Activated CD8-positive, alpha-beta memory T cell treated with anti-CD3 and anti-CD28 coated beads for 36 hours (primary cell): ENCODE measurements around the gene IPO13. TPM values are rescaled to one million over a fixed set of nuclear protein-coding genes. Genes with fewer than 3 reads are reported as not detected.

Source experiments
- CTCF ChIA-PET: fragments of 350-600 bp; sonication (Branson Sonifier 250); formaldehyde crosslinking; loops from one replicate; lab custom pipeline; 2021; ENCODE audit warnings: antibody characterized with exemption; lab: Charles Lee
- POLR2A ChIA-PET: fragments of 350-600 bp; sonication (Branson Sonifier 250); formaldehyde crosslinking; loops from one replicate; lab custom pipeline; 2021; ENCODE audit warnings: antibody characterized with exemption; lab: Charles Lee
- total RNA-seq, 2 experiments: library from RNA; stranded (reverse); gene quantifications; one replicate each; pipeline ENCODE4 v1.2.3, GENCODE V29; 2021

IPO13 gene
- total RNA-seq, 2 experiments from 2014 or later = 24.9 to 29.1 TPM

GRCh38 chr1:43978551-43979260 lies 32.0 kb downstream of the IPO13 start, which contains the start of gene B4GALT2:
TSS of gene B4GALT2 (plus strand) at chr1:43979210. CDS start at chr1:43981161, 1,951 bp downstream.
- CTCF ChIA-PET = no interaction called here
- POLR2A ChIA-PET = no interaction called here

GRCh38 chr1:43979261-43979527 lies 32.4 kb downstream of the IPO13 start:
- POLR2A ChIA-PET = interaction anchor here (0.6 kb wide), 1 partner anchor 749 kb away, joined by 12 read pairs; no protein-coding TSS in a partner anchor
- CTCF ChIA-PET = interaction anchor here (1.6 kb wide), 1 partner anchor 11 kb away, joined by 4 read pairs; the partner anchor contains the start of gene CCDC24

GRCh38 chr1:43979528-43980254 lies 32.9 kb downstream of the IPO13 start:
- POLR2A ChIA-PET = interaction anchor here (0.6 kb wide), 1 partner anchor 749 kb away, joined by 12 read pairs; no protein-coding TSS in a partner anchor
- CTCF ChIA-PET = interaction anchor here (0.6 to 1.6 kb wide), 2 partner anchors 11 to 130 kb away, joined by 4 read pairs; partner anchors contain the start of gene CCDC24

GRCh38 chr1:43980255-43981134 lies 33.7 kb downstream of the IPO13 start:
- ChIA-PET POLR2A (no interaction called here), CTCF (interaction anchor here (0.6 to 1.6 kb wide), 2 partner anchors 10 to 129 kb away, joined by 4 read pairs; partner anchors contain the start of gene CCDC24)

GRCh38 chr1:43981135-43981491 lies 34.4 kb downstream of the IPO13 start:
- POLR2A ChIA-PET = no interaction called here
- CTCF ChIA-PET = no interaction called here

GRCh38 chr1:43981636-43982035 lies 34.9 kb downstream of the IPO13 start:
- ChIA-PET CTCF (no interaction called here), POLR2A (no interaction called here)

GRCh38 chr1:43982241-43982640 lies 35.5 kb downstream of the IPO13 start:
- CTCF ChIA-PET = no interaction called here
- POLR2A ChIA-PET = no interaction called here

- POLR2A ChIA-PET = no interaction called here
- CTCF ChIA-PET = no interaction called here
Observed at GRCh38 chr1:43982808-43983207, 36.1 kb downstream of the IPO13 start.

- ChIA-PET POLR2A (no interaction called here), CTCF (no interaction called here)
Observed at GRCh38 chr1:43983253-43983899, 36.6 kb downstream of the IPO13 start.

GRCh38 chr1:43984855-43985254 lies 38.1 kb downstream of the IPO13 start:
- ChIA-PET POLR2A (no interaction called here), CTCF (no interaction called here)

GRCh38 chr1:43985984-43986595 lies 39.3 kb downstream of the IPO13 start:
- ChIA-PET POLR2A (interaction anchor here (0.5 kb wide), 1 partner anchor 753 kb away, joined by 4 read pairs; no protein-coding TSS in a partner anchor), CTCF (no interaction called here)

- ChIA-PET POLR2A (no interaction called here), CTCF (no interaction called here)
Observed at GRCh38 chr1:43986712-43987111, 40.0 kb downstream of the IPO13 start.

GRCh38 chr1:43987159-43987902 lies 40.6 kb downstream of the IPO13 start:
- CTCF ChIA-PET = interaction anchor here (1.8 kb wide), 1 partner anchor 12 kb away, joined by 6 read pairs; no protein-coding TSS in a partner anchor

GRCh38 chr1:43990271-43991199 lies 43.8 kb downstream of the IPO13 start:
- POLR2A ChIA-PET = interaction anchor here (0.8 to 1.6 kb wide), 2 partner anchors 16 to 42 kb away, joined by 5 to 8 read pairs; partner anchors contain the start of gene ATP6V0B
- CTCF ChIA-PET = interaction anchor here (0.7 to 3.6 kb wide), 6 partner anchors 9 to 58 kb away, joined by 3 to 11 read pairs (median 4); partner anchors contain the start of gene ATP6V0B

More at GRCh38 chr1:43987159-43987902, 40.6 kb downstream of the IPO13 start:
- POLR2A ChIA-PET = interaction anchor here (0.6 kb wide), 1 partner anchor 815 kb away, joined by 4 read pairs; no protein-coding TSS in a partner anchor

- CTCF ChIA-PET = interaction anchor here (0.7 to 3.6 kb wide), 6 partner anchors 11 to 57 kb away, joined by 3 to 11 read pairs (median 4); partner anchors contain the start of gene ATP6V0B
- POLR2A ChIA-PET = interaction anchor here (1.6 kb wide), 1 partner anchor 16 kb away, joined by 8 read pairs; the partner anchor contains the start of gene ATP6V0B
Observed at GRCh38 chr1:43991200-43991475, 44.4 kb downstream of the IPO13 start.

- CTCF ChIA-PET = interaction anchor here (0.9 to 3.6 kb wide), 5 partner anchors 12 to 57 kb away, joined by 3 to 11 read pairs (median 4); no protein-coding TSS in a partner anchor
- POLR2A ChIA-PET = interaction anchor here (0.6 to 1.0 kb wide), 2 partner anchors 21 to 24 kb away, joined by 3 read pairs; no protein-coding TSS in a partner anchor
Observed at GRCh38 chr1:43991476-43992231, 44.9 kb downstream of the IPO13 start, which contains the start of gene CCDC24. TSS of gene CCDC24 (plus strand) at chr1:43991599. CDS start at chr1:43991879, 280 bp downstream.
